NCI-H2029 treated with DMSO at 0.1 percent for 48 hours (cell line): Measurements from ENCODE around the gene SPSB3.

Source experiments
- DNase-seq: peaks from one replicate; lab custom pipeline; 2025; lab: John Stamatoyannopoulos, UW

Gene SPSB3

DNA sequence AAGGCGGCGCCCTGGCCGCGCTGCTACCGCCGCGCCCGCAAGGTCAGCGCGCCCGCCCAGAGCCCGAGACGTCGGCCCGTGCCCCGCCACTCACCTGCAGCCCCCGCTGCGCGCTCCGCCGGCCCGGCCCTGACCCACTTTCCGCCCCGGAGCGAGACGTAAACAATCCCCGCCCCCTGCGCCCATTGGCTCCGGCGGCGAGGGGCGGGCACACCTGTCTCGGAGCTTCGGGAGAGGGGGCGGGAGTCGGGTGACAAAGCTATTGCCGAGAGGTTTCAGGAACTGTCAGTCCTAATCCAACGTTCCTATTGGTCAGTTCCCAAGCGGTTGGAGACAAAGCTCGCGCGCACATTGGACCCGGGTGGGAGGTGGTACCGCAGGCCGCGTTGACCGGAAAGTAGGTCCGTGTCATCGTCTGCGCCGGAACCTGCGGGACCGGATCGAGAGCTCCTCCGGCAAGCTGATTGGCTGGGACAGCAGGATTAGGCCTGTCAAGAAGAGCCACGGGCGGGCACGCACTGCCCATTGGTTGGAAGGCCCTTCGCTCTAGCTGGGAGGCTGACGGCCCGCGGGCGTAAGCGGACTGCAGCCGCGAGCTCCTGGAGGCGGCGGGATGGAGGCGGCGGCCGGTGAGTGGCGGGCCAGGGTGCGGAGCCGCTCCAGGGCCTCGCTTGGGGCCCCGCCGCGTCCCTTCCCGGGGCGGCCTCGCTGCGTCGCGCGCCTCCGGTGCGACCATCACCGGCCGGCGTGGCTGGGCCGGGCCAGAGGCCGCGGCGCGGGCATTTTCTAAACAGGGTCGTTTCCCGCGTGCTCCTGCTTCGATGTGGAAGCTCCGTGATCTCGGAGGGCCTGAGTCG is at the start of gene SPSB3, which contains the start of gene NUBP2:
Gene SPSB3 (minus strand): TSS at position 164 of the 857 bp plus-strand sequence. CDS start 1,088 bp downstream, outside the sequence.
Gene NUBP2 (plus strand): TSS at position 553 of the 857 bp plus-strand sequence. CDS start 61 bp downstream, at position 614.
- DNase-seq: peak; percentile 96

DNA sequence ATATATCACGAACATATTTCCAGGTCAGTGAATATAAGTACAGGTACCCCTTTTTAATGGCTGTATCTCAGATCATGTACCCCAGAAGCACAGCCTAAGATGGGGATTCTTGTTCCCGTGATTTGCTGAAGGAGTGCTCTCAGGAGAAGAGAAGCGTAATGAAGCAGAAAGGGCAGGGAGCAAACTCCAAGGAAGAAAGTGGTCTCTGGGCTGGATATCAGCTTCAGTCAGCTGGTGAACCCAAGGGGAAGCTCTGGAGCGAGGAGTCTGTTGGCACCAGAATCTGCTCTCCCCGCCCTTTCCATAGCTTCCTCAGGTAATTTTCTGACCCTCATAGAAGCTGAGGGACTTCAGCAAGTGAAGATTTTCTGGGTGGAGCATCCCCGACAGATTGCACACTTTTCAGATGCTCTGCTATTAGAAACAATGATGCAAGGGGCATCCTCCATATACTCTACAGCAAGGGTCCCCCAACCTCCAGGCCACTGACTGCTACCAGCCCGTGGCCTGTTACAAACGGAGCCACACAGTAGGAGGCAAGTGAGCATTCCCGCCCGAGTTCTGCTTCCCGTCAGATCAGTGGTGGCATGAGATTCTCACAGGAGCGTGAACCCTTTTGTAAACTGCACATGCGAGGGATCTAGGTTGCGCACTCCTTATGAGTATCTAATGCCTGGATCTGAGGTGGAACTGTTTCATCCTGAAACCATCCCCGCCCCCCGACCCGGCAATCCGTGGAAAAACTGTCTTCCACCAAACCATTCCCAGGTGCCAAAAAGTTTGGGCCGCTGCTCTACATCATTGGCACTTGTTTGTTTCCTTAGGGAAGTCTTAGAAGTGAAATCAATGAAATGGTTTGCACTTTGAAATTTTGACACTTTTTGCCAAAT is 49.1 kb upstream of the SPSB3 start:
- DNase-seq: no peak

DNA sequence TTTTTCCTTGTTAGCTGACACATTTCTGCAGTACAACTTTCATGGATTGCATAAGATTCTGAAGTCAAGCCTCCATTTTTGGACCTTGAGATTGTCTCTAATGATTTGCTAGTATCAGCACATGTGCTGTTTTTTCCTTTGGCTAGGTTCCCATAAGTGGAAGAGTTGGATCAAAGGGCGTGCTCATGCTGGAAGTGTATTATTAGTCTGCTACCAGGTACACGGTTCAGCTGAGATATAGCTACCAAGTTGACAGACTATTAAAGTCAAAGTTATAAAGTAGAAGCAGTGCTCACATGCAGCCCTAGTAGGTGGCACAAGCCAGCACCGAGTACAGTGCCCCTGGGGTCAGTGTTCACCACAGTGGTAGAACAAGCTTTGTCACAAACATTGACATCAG is 47.8 kb upstream of the SPSB3 start:
- DNase-seq: no peak

DNA sequence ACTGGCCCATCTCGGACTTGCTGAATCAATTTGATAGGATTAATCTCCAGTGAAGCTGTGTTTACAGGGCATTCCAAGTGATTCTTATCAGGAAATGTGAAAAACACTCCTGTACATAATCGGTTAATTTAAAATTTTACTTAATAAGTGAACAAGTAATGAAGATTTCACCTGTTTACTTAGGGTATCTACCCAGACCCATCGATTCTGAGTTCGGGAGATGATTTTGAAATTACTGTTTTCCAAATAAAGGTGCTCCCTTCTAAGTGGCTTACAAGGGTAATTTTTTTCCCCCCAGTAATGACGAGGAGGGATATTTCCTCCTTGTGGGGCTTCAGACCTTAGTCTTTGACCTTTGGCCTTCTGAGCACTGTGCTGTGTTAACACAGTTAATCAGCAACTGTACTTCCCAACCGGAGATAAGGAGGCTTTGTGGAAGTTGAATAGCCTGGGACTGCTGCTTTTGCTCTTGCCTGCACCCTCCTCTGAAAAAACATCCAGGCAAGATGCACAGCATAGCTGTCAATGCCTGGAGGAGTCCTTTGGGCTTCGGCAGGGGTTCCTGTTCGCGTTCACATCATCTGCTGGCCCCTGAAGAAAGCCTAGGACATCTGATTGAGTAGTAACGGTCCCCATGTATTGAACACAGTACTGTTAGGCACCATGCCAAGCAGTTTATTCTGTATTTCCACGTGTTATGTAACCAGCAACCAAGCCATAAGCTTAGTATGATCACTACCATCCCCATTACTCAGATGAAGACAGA is 46.5 kb upstream of the SPSB3 start:
- DNase-seq: no peak

DNA sequence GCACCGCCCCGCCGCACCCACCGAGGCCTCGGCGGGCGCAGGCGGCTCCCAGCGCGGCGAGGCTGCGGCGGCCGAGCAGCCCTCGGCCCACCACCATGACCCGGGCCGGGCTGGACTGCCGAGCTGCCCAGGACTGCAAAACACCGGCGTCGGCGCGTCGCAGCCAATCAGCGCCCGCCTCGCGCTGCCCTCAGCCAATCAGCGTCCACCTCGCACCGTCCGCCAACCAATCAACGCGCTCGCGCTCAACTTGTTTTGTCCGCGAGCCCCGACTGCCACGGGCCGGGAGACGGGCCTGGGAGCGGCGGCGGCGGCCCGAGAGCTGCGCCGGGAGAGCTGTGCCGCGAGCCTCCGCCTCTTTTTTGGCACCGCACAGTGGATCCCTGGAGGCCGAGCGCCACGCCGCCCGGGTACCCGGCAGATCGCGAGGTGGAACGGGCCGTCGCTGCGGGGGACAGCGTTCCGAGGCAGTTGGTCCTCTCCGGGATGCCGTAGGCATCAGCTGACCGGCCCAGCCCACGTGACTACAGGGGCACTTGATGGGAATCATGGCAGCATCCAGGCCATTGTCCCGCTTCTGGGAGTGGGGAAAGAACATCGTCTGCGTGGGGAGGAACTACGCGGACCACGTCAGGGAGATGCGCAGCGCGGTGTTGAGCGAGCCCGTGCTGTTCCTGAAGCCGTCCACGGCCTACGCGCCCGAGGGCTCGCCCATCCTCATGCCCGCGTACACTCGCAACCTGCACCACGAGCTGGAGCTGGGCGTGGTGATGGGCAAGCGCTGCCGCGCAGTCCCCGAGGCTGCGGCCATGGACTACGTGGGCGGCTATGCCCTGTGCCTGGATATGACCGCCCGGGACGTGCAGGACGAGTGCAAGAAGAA is 44.6 kb upstream of the SPSB3 start, which contains the start of the genes FAHD1 and HAGH:
Gene FAHD1 (plus strand): TSS at position 516 of the 883 bp plus-strand sequence. CDS start 33 bp downstream, at position 549.
Gene HAGH (minus strand): TSS at position 135 of the 883 bp plus-strand sequence. CDS start 38 bp downstream, at position 97.
- peak; percentile 78 for DNase-seq

DNA sequence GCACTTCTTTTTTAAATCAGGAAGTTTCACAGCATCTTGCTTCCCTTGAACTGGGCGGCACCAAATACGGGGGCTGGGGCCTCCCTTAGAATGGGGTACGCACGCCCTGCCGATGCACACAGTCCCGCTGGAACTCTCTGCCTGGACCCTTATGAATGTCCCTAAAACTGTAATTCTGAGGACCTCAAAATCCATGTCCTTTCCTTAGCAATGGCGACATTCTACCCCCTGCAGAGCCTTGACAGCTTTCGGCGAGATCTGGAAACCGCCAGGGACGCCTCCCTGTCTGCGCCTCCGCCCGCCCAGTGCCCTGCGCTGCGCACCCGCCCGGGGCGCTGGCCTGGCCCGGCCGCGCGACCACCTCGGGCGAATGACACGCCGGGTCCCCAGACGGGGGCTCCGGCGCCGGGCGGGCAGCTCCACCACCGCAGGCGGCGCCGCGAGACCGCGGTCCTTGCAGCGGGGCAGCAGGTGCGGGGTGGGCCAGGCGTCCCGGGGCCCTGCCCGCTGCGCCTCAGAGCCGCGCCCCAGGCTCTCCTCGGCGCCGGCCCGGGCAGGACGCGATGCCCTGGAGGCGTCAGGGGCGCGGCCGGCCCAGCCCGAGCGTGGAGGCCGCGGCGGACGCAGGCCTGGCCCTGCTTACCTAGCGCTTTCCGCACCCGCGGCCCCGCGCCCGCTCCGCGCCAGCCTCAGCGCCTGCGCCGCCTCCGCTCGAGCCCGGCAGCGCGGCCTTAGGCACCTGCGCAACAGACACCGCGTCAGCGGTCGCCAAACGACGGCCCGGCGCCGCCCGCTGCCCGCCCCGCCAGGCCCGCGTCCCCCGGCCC is 43.7 kb upstream of the SPSB3 start:
- DNase-seq: no peak

DNA sequence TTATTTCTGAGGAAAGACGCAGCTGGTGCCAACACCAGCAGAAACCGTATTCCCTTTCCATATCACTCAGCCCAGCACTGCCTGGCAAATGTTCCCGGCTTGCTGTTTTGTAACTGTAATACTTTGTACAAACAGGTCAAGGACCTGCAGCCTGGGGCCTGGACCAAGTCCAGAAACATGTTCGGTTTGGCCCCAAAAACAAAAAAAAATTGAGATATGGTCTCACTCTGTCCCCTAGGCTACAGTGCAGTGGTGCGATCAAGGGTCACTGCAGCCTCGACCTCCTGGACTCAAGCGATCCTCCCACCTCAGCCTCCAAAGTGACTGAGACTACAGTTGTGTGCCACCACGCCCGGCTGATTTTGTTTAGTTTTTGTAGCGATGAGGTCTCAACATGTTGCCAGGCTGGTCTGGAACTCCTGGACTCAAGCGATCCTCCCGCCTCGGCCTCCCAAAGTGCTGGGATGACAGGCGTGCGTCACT is 43.1 kb upstream of the SPSB3 start:
- no peak for DNase-seq

DNA sequence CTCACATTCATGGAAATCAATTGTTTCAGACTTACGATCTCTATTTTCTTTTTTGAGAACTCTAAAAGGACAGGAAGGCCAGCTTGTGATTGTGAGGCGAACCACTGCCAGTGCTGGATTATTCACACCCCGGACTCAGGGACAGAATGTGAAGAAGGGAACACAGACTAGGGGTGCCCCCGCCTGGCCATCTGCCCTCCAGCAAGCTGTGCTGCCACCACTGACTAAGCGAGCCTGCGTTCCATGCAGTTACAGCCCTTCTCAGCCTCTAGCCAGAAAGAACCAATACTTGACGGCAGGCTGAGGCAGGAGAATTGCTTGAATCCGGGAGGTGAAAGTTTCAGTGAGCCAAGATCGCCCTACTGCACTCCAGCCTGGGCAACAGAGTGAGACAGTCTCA is 41.5 kb upstream of the SPSB3 start:
- DNase-seq: no peak

DNA sequence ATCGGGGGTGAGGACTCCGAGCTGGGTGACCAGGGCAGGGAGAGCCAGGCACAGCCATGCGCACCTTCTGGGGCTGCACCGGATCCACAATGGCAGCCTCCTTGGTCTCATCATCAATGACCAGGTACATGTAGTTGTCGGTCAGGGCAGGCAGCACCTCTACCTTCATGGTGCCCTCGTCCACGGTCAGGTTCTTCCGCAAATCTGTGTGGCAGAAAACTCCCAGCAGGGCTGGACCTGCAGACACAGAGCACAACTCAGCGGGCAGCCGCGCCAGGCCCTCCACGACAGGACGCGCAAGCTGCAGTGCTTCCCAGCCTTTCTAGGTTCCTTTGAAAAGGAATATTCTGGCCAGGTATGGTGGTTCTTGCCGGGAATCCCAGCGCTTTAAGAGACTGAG is 40.4 kb upstream of the SPSB3 start:
- no peak for DNase-seq

DNA sequence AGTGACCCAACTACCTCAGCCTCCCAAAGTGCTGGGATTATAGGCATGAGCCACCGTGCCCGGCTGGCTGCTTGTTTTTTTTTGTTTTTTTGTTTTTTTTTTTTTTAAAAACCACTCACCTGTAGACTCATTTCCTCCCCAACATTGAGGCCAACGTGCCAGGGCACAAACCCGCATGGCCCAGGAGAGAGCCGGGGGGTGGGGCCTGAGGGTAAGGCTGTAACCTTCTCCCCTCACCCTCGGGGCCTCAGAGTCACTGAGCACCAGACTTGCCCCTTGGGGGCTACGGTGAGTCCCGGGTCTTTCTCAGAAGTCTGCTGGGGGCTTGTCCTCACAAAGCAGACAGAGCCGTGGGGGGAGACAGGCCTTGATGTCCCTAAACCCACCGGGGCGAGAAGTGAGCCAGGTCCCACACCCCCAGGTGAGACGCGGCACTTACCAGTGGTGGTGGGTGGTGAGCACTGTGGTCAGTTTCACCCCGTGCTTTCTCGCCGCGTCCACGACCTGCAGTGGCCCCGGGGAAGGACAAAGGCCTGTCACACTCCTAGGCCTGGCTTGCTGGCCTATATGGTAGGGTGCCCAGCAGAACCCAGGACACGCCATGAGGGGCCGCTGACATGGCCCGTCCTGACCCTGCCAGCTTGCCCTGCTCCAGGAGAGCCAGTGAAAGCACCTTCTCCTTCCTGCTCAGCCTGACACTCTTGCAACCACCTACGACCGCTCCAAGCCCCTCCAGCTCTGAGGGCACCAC is 39.7 kb upstream of the SPSB3 start:
- no peak for DNase-seq

DNA sequence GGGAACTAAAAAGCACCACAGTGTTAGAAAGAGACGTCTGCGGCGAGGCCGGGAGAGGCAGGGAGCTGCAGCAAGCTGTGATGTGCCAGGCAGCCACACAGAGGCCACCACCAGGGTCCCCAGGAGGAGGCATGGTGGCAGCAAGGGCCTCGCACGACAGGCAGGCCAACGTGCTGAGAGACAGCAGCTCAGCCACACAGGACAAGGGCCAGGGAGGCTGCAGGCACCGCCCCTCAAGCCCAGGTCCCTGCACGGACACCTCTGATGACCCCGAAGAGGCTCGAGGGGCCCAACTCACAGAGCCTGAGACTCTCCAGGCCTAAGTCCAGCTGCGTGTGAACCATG is 38.5 kb upstream of the SPSB3 start:
- no peak for DNase-seq

DNA sequence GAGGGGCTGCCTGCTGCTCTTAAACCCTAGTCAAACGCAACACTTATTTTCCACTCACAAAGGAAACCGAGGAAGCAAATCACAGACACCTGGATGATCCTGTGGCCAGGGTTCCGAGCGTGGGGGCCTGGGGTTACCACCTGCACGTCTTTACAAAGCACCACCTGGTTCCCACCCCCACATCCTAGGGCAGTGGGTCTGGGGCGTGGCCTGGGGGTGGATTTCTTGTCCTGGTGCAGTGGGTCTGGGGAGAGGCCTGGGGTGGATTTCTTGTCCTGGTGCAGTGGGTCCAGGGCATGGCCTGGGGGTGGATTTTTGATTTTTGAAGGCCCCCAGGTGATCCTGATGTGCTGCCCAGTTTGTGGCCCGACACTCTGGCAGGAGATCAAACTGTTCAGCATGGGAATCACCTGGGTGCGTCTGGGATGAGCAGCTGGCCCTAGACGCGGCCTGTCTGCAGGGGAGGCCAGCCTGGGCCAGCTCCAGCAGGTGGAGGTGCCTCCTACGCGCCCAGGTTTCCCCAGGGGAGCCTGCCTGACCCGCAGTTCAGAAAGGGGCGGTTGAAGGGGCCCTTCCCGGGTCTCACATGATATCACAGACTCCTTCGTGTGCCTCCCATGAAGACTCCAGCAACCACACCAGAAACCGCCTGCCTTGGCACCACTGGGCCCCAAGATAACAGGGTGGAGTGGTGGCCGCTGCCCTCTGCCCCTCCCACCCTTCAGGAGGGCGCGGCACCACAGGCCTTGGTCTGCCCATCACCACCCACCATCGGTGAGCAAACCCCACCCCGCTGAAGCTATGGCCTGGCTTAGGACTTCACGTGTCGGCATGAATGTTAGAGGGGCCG is 38.0 kb upstream of the SPSB3 start:
- no peak for DNase-seq

DNA sequence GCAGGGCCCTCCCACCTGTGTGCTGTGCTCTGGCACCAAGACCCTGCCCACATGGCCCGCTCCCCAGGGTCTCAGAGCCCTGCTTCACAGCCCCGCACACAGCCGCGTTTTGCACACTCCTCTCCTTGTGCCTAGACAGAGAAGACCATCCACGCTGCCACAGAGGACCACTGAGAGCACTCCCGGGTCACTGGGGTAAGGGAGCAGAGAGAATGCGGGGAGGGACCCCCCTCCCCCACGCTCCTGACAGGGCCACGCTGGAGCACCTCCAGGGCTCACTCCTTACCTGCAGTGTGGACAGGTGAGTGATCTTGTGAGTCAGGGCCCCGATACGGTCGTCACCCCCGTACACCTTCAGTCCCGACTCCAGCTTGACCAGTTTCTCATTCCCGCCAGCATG is 37.2 kb upstream of the SPSB3 start:
- DNase-seq: no peak

DNA sequence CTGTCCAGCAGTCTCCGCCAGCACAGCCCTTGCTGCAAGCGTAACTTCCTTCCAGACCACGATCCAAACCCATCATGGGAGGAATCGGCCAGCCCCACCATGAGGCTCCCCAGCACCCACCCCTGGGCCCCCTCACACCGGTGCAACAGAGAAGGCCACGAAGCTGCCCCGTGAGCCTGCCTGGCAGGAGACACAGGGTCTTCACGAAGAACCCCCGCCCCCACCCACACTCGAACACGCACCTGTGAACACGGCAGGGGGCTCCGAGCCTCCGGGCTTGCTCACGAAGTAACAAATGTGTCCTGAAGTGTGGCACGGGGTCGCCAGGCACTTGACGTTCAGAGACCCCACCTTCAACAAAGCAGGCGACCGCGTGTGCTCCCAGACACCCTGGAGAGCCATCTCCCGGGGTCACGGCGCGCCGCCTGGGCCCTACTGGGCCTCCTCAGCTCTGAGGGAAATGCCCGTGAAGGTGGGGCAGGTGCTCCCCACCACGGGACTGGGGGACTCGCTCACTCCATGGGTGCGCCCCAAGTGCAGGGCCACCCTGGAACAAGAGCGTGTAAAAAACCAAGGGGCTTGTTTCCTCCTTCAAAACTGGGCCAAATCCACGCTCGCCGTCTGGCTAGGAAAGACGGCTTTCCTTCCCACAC is 36.6 kb upstream of the SPSB3 start:
- no peak for DNase-seq

DNA sequence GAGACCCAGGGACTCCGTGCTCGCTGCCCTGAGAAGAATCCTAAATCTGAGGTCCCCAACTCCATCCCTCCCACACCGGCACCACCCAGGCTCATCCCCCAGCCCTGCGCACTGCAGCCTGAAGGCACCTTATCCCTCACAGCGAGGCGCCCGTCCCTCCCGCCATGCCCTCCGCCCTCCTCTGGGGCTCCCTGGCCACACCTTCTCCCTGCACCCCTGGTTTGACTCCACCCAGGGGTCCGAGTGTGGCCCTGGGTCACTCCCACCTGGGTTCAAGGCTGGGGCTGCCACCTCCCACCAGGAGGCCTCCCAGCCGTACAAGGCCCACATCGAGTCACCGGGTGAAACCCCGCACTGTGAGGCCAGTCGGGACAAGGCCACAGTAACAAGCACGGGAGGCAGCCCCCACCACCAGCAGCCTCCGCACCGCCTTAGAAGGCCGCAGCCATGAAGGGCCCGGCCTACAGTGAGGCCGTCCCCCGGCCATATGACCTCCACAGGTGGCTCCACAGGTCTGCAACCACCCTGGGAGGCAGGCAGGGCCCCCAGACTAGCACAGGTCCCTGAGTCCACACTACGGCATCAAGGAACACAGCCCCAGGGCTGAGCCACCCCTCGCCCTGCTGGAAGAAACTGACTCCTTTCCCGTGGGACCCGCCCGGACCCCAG is 36.0 kb upstream of the SPSB3 start:
- DNase-seq: no peak

DNA sequence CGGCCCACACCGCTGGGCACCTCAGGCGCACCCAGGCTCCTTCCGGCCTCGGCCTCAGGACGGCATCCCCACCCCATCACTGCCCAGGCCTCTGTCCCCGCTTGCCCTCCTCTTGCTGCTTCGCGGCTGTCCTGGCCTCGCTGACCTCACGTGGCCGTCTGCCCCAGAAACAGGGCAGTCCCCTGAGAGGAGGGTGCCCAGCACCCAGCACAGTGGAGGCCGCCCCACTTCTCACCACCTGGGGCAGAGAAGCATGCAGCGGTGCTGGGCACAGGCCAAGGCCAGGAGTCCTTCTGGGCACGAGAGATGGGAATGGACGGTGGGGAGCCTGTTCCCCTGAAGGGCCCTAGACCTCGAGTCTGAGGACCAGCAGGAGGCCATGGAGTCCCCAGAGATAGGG is 35.3 kb upstream of the SPSB3 start:
- no peak for DNase-seq

DNA sequence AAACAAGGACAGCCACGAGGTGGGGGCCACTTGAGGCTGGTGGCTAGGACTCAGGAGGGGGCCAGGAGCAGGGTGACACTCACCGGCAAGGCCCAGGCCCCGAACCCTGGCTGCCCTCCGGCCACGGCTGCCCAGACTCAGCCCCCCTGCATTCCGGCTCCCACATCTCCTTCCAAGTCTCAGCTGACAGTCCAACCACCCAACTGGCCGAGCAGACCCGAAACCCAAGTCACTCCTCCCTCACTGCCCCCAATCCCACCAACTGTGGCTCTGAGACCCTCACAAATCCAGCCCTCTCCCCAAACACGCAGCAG is 34.9 kb upstream of the SPSB3 start:
- no peak for DNase-seq
